ENCODE results near the gene TMEM183A.
"Not testable (repeated sequence)": the region's sequence is repeated elsewhere in the genome, so short reads cannot be mapped to it uniquely, and the experiment has no call there.

The TMEM183A gene

DNA sequence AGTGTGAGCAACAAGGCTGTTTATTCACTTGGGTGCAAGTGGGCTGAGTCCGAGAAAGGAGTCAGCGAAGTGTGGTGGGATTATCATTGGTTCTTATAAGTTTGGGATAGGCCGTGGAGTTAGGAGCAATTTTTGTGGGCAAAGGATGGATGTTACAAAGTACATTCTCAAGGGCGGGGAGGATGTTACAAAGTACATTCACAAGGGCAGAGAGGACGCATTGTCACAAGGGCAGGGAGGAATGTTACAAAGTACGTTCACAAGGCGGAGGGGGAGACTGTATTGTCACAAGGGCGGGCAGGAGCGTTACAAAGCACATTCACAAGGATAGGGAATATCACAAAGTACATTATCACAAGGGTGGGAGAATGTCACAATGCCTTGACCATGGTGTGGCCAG is 5.2 kb upstream of the TMEM183A start:
- H3K9me3 Mint-ChIP-seq: no peaks in the 10 kb centered on the region
- peaks cover 17% of the 10 kb centered on the region for H3K27me3 Mint-ChIP-seq (ENCODE audit: low read depth)
- no peak for DNase-seq (ENCODE audit: low spot score)
- H3K36me3 Mint-ChIP-seq (ENCODE audit: low read depth): no peaks in the 10 kb centered on the region
- peaks cover 23% of the 10 kb centered on the region for H3K4me1 Mint-ChIP-seq (ENCODE audit: low read depth)
- no peak overlapping the region for H3K27ac Mint-ChIP-seq
- no peak overlapping the region for H3K4me3 Mint-ChIP-seq

DNA sequence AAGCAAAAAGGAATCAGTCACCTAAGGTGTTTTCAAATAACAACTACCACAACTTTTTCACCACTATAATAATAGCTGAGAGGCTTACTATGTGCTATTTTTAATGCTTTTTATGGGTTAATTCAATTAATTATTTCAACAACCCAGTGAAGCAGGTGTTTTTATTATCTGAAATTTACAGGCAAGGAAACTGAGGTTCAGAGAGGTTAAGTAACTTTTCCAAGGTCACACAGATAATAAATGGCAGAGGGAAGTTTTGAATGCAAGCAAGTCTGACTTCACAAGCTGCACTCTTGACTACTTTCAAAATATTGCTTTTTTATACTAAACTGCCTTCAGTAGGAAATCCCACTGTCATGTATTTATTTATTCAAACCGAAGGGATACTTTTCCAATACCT is 4.2 kb upstream of the TMEM183A start:
- no peak for DNase-seq (ENCODE audit: low spot score)
- Mint-ChIP-seq H3K4me3 (no peak overlapping the region), H3K4me1 (ENCODE audit: low read depth) (peaks cover 23% of the 10 kb centered on the region), H3K36me3 (ENCODE audit: low read depth) (no peaks in the 10 kb centered on the region), H3K27me3 (ENCODE audit: low read depth) (peaks cover 10% of the 10 kb centered on the region), H3K27ac (no peak overlapping the region), H3K9me3 (no peaks in the 10 kb centered on the region)

DNA sequence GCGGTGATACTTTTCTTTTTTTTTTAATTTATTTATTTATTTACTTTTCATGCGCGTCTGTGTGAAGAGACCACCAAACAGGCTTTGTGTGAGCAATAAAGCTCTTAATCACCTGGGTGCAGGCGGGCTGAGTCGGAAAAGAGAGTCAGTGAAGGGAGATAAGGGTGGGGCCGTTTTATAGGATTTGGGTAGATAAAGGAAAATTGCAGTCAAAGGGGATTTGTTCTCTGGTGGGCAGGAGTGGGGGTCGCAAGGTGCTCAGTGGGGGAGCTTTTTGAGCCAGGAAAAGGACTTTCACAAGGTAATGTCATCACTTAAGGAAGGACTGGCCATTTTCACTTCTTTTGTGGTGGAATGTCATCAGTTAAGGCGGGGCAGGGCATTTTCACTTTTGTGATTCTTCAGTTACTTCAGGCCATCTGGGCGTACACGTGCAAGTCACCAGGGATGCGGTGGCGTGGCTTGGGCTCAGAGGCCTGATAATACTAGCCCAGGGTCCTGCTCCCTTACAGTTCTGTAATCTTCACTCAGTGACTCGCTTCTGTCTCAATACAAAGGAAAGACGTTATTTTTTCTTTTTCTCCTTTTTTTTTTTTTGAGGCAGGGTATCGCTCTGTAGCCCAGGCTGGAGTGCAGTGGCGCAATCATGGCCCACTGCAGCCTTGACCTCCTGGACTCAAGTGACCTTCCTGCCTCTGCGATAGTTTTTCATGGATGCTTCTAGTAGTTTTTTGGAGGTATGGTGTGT is 1.6 kb upstream of the TMEM183A start:
- Mint-ChIP-seq H3K4me3 (peak overlapping the region; percentile 91), H3K27ac (peak overlapping the region; percentile 93), H3K36me3 (ENCODE audit: low read depth) (peaks cover 10% of the 10 kb centered on the region), H3K4me1 (ENCODE audit: low read depth) (peaks cover 18% of the 10 kb centered on the region)
- DNase-seq (ENCODE audit: low spot score); H3K27me3 Mint-ChIP-seq (ENCODE audit: low read depth); H3K9me3 Mint-ChIP-seq: not testable (repeated sequence)

DNA sequence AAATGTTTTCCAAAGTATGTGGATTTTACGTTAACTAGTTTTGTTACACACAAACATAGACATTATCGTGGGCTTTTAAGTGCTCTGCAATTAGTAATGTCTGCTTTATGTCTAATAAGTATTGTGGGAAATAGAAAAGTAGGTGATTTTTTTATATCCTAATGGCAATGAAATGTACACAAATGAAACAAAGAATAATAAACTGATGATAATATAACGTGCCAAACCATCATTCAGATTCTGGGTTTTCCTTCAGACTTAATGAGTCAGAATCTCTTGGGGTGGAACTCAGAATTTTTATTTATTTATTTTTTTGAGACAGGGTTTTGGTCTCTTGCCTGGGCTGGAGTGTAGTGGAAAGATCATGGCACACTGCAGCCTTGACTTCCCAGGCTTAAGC is 2.0 kb downstream of the TMEM183A start:
- Mint-ChIP-seq H3K4me1 (ENCODE audit: low read depth) (peaks cover 22% of the 10 kb centered on the region), H3K36me3 (ENCODE audit: low read depth) (peaks cover 35% of the 10 kb centered on the region), H3K27me3 (ENCODE audit: low read depth) (no peaks in the 10 kb centered on the region), H3K9me3 (no peaks in the 10 kb centered on the region), H3K4me3 (peak overlapping the region; percentile 94), H3K27ac (no peak overlapping the region)
- DNase-seq (ENCODE audit: low spot score): no peak

DNA sequence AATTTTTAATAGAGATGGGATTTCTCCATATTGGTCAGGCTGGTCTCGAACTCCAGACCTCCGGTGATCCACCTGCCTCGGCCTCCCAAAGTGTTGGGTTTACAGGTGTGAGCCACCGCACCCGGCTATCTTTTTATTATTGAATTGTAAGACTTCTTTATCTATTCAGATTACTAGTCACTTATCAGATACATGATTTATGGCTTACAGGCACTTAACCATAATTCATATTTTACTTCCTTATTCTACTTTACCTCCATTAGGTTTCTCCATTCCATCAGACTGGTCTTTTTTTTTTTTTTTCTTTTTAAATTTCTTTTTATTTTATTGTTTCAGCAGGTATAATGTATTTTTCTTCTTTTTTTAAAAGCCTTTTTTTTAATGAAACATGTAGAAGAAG is 4.4 kb downstream of the TMEM183A start:
- no peak overlapping the region for H3K4me3 Mint-ChIP-seq
- peaks cover 15% of the 10 kb centered on the region for H3K4me1 Mint-ChIP-seq (ENCODE audit: low read depth)
- peaks cover 56% of the 10 kb centered on the region for H3K36me3 Mint-ChIP-seq (ENCODE audit: low read depth)

DNA sequence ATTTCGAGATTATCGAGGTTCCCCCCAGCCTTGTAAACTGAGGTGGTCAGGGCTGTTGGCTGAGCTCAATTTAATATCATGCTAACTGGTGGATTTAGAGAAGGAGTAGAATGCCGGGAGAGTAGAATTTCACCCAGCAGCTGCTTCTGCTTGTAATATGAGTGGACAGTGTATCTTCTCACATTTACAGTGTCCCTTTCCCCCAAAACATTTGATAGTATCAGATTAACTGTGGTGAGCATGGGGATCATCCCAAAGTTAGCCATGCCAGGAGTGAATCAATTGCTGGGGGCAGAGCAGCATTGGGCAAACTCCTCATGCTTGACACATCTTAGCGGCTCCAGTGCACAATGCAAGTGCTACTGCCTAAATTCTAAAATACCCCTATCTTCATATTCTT is 9.9 kb downstream of the TMEM183A start:
- DNase-seq (ENCODE audit: low spot score): no peak
- H3K4me1 Mint-ChIP-seq (ENCODE audit: low read depth): peaks cover 6% of the 10 kb centered on the region
- H3K9me3 Mint-ChIP-seq: no peaks in the 10 kb centered on the region
- peaks cover 74% of the 10 kb centered on the region for H3K36me3 Mint-ChIP-seq (ENCODE audit: low read depth)
- H3K27ac Mint-ChIP-seq: no peak overlapping the region
- no peaks in the 10 kb centered on the region for H3K27me3 Mint-ChIP-seq (ENCODE audit: low read depth)
- H3K4me3 Mint-ChIP-seq: no peak overlapping the region

More for the DNA sequence above, 4.4 kb downstream of the TMEM183A start:
- no peak for DNase-seq (ENCODE audit: low spot score)
- no peaks in the 10 kb centered on the region for H3K9me3 Mint-ChIP-seq
- no peaks in the 10 kb centered on the region for H3K27me3 Mint-ChIP-seq (ENCODE audit: low read depth)
- no peak overlapping the region for H3K27ac Mint-ChIP-seq

DNA sequence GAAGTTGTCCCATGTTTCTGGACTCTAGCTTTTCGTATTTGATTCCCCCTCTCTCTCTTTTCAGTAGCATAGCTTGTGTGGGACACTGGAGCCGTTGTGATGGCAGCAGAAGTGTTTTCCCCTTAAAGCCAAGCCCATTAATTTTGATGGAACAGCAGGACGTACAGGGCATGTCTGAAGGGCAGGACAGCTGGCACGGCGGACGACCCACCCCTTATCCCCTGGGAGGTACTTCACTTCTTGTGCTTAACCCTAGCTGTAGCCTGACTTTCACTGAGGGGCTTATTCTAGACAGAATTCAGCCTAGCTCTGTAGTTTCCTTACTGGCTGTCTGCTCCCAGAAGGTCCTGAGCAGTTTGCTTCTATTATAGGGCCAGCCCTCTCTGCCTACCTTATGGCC is 10.5 kb downstream of the TMEM183A start:
- Mint-ChIP-seq H3K36me3 (ENCODE audit: low read depth) (peaks cover 71% of the 10 kb centered on the region), H3K4me3 (no peak overlapping the region), H3K27me3 (ENCODE audit: low read depth) (no peaks in the 10 kb centered on the region), H3K4me1 (ENCODE audit: low read depth) (peaks cover 3% of the 10 kb centered on the region), H3K27ac (no peak overlapping the region), H3K9me3 (no peaks in the 10 kb centered on the region)
- no peak for DNase-seq (ENCODE audit: low spot score)

DNA sequence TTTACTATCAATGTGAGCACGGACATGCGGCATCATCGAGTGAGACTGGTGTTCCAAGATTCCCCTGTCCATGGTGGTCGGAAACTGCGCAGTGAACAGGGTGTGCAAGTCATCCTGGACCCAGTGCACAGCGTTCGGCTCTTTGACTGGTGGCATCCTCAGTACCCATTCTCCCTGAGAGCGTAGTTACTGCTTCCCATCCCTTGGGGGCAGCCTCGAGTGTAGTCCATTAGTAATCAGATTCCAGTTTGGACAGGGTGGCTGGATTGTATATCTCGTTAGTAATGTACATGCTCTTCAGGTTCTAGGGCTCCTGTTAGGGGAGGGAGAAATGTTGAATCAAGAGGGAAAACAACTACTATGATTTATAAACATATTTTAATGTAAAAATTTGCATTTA is 15.7 kb downstream of the TMEM183A start:
- H3K9me3 Mint-ChIP-seq; H3K27me3 Mint-ChIP-seq (ENCODE audit: low read depth); H3K27ac Mint-ChIP-seq; H3K4me3 Mint-ChIP-seq; DNase-seq (ENCODE audit: low spot score): not testable (repeated sequence)
- Mint-ChIP-seq H3K36me3 (ENCODE audit: low read depth) (peaks cover 58% of the 10 kb centered on the region), H3K4me1 (ENCODE audit: low read depth) (peaks cover 13% of the 10 kb centered on the region)

DNA sequence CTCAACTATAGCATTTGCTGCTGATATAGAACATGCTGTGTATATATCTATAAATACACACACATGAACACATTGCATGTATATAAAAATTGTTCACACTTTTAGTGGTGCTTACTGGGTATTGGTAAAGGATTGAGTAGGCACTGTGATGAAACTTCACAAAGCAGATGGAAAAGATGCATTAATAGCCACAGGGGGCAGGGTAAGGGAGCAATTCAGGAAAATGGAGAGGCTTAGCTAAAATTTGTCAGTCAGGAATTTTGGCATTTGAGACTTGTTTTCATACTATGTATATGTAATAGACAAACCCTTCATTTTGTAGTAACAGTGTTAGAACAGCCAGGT is 18.5 kb downstream of the TMEM183A start:
- DNase-seq (ENCODE audit: low spot score): no peak
- Mint-ChIP-seq H3K36me3 (ENCODE audit: low read depth) (peaks cover 42% of the 10 kb centered on the region), H3K4me3 (peak overlapping the region; percentile 76), H3K27me3 (ENCODE audit: low read depth) (no peaks in the 10 kb centered on the region), H3K4me1 (ENCODE audit: low read depth) (peaks cover 20% of the 10 kb centered on the region), H3K9me3 (peaks cover 7% of the 10 kb centered on the region), H3K27ac (peak overlapping the region; percentile 83)

DNA sequence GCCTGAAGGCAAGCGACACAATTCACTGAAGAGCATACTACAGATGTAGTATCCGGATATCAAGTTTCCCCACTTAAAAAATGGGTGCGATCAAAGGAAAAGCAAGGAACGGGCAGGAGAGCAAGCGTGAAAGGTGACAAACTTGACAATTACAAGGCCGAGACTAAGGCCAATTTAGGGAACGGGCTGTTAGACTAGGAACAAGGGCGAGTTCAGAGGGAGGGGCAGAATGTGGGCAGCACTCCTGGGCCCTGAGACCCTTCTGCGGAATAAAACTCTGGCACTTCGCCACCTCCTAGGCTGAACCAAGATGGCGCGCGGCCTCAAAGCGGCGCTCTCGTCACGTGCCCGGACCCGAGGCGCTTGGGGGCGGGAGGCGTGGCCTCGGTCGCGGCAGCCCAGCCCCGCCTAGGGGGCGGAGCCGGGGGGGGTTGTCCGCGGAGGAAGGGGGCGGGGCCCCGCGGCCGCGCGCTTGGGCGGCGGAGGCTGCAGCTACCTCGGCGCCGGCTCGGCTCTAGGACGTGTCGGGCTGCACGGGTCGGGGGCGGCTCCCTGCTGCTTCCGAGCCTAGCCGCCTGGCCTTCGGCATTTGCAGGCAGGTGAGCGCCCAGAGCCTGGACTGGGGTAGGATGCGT is 19.0 kb downstream of the TMEM183A start, which contains the start of gene PPFIA4:
PPFIA4 (plus strand) TSS at position 461 of the 635 bp plus-strand sequence. CDS start 12,518 bp downstream, outside the sequence.
- peak; percentile 90 for DNase-seq (ENCODE audit: low spot score)
- Mint-ChIP-seq H3K4me1 (ENCODE audit: low read depth) (peaks cover 20% of the 10 kb centered on the region), H3K4me3 (peak within 1 kb of the TSS; percentile 83), H3K9me3 (peaks cover 7% of the 10 kb centered on the region), H3K27me3 (ENCODE audit: low read depth) (no peaks in the 10 kb centered on the region), H3K36me3 (ENCODE audit: low read depth) (peaks cover 38% of the 10 kb centered on the region), H3K27ac (peak within 1 kb of the TSS; percentile 83)

DNA sequence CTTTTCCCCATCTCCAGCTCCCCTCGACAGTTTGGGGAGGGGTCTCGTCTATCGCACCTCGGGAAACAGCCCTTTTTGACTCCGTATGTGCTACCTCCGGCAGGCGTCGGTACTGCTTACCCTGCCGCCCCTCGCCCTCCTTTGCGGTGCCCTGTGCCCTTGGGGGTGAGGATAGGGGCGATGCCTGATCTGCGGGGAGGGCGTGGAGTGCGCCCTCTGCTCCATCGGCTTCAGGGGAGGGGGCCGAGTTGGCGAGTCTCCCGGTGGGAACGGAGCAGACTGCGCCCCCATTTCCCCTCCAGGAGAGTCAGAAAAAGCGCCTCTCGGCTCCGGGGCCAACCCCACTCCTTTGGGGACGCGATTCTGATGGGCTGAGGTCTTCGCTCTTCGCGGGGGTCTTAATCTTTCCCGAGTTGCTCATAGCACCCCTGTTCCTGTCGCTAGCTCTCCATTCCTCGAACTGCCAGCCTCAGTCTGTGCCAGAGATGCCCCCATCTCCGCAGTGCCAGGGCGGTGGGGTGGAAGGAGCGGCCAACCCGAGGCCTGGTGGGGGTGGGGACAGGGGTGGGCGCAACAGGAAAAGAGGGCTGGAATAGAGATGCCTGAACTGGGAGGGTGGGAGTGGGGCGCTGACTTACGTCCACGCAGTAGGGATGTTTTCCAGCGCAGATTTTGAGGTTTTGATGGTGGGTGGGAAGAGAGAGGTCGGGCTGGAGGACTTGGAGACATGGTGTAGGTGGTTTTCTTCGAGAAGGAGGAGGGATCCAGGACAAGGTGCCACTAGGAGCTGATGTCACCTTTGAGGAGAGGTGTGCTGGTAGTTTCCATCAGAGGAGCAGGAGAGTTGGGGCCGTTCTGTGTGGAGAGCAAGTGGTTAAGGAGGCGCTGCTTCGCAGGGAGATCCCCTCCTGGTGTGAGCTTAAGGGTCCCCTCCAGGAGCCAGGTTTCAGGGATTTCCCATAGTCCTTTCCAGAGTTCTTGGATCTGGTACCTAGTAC is 19.8 kb downstream of the TMEM183A start:
- Mint-ChIP-seq H3K27ac (no peak overlapping the region), H3K36me3 (ENCODE audit: low read depth) (peaks cover 30% of the 10 kb centered on the region), H3K4me3 (peak overlapping the region; percentile 83), H3K9me3 (peaks cover 7% of the 10 kb centered on the region), H3K4me1 (ENCODE audit: low read depth) (peaks cover 20% of the 10 kb centered on the region), H3K27me3 (ENCODE audit: low read depth) (no peaks in the 10 kb centered on the region)
- DNase-seq (ENCODE audit: low spot score): no peak

DNA sequence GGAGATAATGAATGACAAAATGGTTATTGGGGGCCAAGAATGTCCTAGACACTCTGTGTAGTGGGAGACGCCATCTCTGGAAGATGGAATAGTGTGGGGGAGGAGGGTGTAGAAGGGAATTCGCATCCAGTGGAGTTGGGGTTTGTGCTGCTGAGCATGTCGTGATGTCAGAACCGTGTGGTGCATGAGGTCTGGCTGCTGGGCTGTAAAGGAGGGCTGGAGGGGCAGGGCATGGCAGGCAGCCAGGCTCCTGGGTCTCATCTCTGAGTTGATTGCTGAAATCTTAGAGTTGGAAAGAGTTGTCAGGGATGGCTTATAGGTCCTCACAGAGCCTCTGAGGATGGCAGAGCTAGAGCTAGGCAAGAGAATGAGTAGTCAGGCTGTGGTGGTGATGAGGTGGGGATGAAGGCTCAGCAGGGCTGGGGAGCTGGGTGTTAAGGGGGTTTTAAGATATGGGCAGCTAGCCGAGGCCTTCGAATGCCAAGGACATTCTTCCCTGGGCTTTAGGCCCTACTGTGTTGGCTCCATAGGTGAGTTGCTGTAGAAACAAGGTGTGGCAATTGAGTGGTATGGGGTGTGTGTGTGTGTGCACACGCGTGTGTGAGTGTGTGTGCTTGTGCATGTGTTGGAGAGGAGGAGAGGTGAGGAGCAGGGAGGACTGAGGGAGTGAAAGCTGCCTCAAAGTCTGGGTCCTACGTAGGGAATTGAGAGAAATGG is 21.1 kb downstream of the TMEM183A start:
- Mint-ChIP-seq H3K4me3 (peak overlapping the region; percentile 83), H3K27ac (no peak overlapping the region), H3K27me3 (ENCODE audit: low read depth) (no peaks in the 10 kb centered on the region), H3K9me3 (peaks cover 7% of the 10 kb centered on the region), H3K36me3 (ENCODE audit: low read depth) (peaks cover 24% of the 10 kb centered on the region), H3K4me1 (ENCODE audit: low read depth) (peaks cover 20% of the 10 kb centered on the region)
- DNase-seq (ENCODE audit: low spot score): no peak

DNA sequence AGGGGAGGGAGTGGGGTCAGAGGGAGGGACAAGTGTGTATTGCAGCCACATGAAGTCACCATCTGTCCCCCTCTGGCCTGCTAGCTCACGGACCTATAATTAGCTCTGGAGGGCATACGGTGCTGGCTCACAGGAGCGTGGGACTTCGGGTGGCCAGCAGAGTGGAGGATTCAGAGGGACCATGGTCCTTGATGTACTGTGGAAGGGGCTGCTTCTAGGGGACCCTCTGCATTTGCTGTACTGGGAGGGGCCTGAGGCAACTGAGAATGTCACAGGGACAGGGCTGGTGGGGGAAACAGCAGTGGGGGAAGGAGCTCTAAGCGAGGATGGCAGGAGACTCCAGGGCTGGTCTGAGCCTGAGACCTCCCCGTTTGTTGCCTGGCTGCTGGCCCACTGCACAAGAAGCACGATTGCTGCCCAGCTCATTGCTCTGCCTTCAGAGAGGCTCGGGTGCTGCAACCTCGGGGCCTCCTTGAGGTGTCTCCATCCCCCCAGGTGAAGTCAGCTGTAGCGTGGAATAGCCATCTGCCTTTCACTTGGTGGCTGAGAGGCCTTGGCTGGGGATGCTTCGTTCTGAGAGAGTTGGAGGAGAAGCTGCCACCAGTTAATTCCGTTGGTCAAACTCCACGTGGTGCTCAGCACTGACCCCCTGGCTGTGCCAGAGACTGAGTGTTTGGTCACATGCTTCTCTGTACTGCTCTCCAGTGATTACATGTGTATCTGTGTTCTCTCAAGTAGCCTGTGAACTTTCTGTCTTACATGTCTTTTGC is 21.8 kb downstream of the TMEM183A start:
- no peak overlapping the region for H3K27ac Mint-ChIP-seq
- peaks cover 21% of the 10 kb centered on the region for H3K4me1 Mint-ChIP-seq (ENCODE audit: low read depth)
- H3K9me3 Mint-ChIP-seq: peaks cover 7% of the 10 kb centered on the region
- no peak overlapping the region for H3K4me3 Mint-ChIP-seq
- H3K36me3 Mint-ChIP-seq (ENCODE audit: low read depth): peaks cover 20% of the 10 kb centered on the region
- H3K27me3 Mint-ChIP-seq (ENCODE audit: low read depth): no peaks in the 10 kb centered on the region
- no peak for DNase-seq (ENCODE audit: low spot score)
